SK-N-SH treated with all-trans-retinoic acid at 6 μM for 48 hours (cell line): ENCODE measurements around the gene EEFSEC.

Experiments used
- ARNTL ChIP-seq: fragments of 450-650 bp; formaldehyde crosslinking; IDR thresholded peaks from 2 replicates; pipeline ENCODE4 v1.5.0; 2020; ENCODE audit warnings: low read depth, mild to moderate bottlenecking, moderate library complexity, borderline replicate concordance
- CSDC2 ChIP-seq: fragments of 250-450 bp; sonication (Bioruptor Pico); IDR thresholded peaks from 2 replicates; pipeline ENCODE4 v1.5.0; 2020; ENCODE audit warnings: mild to moderate bottlenecking, moderate library complexity
- ESRRG ChIP-seq: fragments of 250-450 bp; sonication (Bioruptor Pico); IDR thresholded peaks from 2 replicates; pipeline ENCODE4 v1.6.1; 2021; ENCODE audit warnings: mild to moderate bottlenecking
- GLIS3 ChIP-seq: fragments of 250-450 bp; sonication (Bioruptor Pico); IDR thresholded peaks from 2 replicates; pipeline ENCODE4 v1.5.0; 2020; ENCODE audit warnings: mild to moderate bottlenecking, moderate library complexity
- PATZ1 ChIP-seq: fragments of 250-450 bp; sonication (Bioruptor Pico); IDR thresholded peaks from 2 replicates; pipeline ENCODE4 v1.8.0; 2020; ENCODE audit warnings: mild to moderate bottlenecking, moderate library complexity, borderline replicate concordance
- POU6F1 ChIP-seq: fragments of 250-450 bp; sonication (Bioruptor Pico); IDR thresholded peaks from 2 replicates; pipeline ENCODE4 v1.8.0; 2021; ENCODE audit warnings: low read depth, mild to moderate bottlenecking, moderate library complexity, borderline replicate concordance
- RARB ChIP-seq: fragments of 250-450 bp; sonication (Bioruptor Pico); IDR thresholded peaks from 2 replicates; pipeline ENCODE4 v1.8.0; 2021; ENCODE audit warnings: mild to moderate bottlenecking, moderate library complexity
- SNAI2 ChIP-seq: fragments of 250-450 bp; sonication (Bioruptor Pico); IDR thresholded peaks from 2 replicates; pipeline ENCODE4 v1.5.0; 2020; ENCODE audit warnings: mild to moderate bottlenecking, moderate library complexity
- TCF4 ChIP-seq: fragments of 250-450 bp; sonication (Bioruptor Pico); IDR thresholded peaks from 2 replicates; pipeline ENCODE4 v1.8.0; 2021; ENCODE audit warnings: mild to moderate bottlenecking, moderate library complexity, borderline replicate concordance
- TOX ChIP-seq: fragments of 250-450 bp; sonication (Bioruptor Pico); IDR thresholded peaks from 2 replicates; pipeline ENCODE4 v1.8.0; 2021; ENCODE audit warnings: mild to moderate bottlenecking, moderate library complexity, borderline replicate concordance
- TSHZ2 ChIP-seq: fragments of 250-450 bp; sonication (Bioruptor Pico); IDR thresholded peaks from 2 replicates; pipeline ENCODE4 v1.5.0; 2020; ENCODE audit warnings: mild to moderate bottlenecking, moderate library complexity
- ZFP3 ChIP-seq: fragments of 250-450 bp; sonication (Bioruptor Pico); IDR thresholded peaks from 2 replicates; pipeline ENCODE4 v1.5.0; 2020; ENCODE audit warnings: mild to moderate bottlenecking, moderate library complexity
- ZFP30 ChIP-seq: fragments of 450-650 bp; formaldehyde crosslinking; IDR thresholded peaks from 2 replicates; pipeline ENCODE4 v1.5.0; 2022; ENCODE audit warnings: mild to moderate bottlenecking, moderate library complexity
- ZNF565 ChIP-seq: fragments of 450-650 bp; formaldehyde crosslinking; conservative IDR thresholded peaks from 2 replicates; pipeline ENCODE4 v1.5.0; 2020; ENCODE audit warnings: low read depth, mild to moderate bottlenecking, moderate library complexity

DNA sequence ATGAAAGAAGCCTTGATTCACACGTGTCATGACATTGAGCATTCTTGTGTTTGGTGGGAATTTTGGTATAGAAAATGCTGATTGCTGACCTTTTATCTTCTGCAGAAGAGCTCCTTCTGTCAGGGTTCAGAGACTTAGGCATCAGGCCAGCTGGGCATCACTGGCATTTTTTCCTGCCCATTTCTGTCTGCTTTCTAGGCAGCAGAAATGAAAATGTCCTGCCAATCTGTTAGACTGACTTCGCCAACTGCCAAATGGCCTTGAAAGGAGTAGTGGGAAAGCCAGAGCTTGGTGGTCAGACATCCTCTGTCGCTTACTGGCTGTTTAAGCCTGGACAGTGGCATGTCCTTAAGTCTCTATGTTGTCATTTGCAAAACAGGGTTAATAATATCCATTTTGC is 57.4 kb downstream of the EEFSEC start:
- no peak for TF ChIP-seq POU6F1 (CRISPR knock-in tag)
- TF ChIP-seq ZFP3 (CRISPR knock-in tag) = no peak
- TF ChIP-seq TCF4 = no peak
- no peak for TF ChIP-seq PATZ1 (CRISPR knock-in tag)
- TF ChIP-seq SNAI2 (CRISPR knock-in tag) = no peak
- no peak for TF ChIP-seq ESRRG (CRISPR knock-in tag)
- TF ChIP-seq CSDC2 (CRISPR knock-in tag) = no peak
- no peak for TF ChIP-seq ZNF565 (CRISPR knock-in tag)
- TF ChIP-seq RARB (CRISPR knock-in tag) = no peak
- TF ChIP-seq TOX (CRISPR knock-in tag) = no peak
- TF ChIP-seq ZFP30 (CRISPR knock-in tag) = no peak
- no peak for TF ChIP-seq GLIS3 (CRISPR knock-in tag)
- no peak for TF ChIP-seq ARNTL (CRISPR knock-in tag)
- TF ChIP-seq TSHZ2 (CRISPR knock-in tag) = no peak
